ENCODE data around the gene TMEM135. TPM values are rescaled to one million over a fixed set of nuclear protein-coding genes. Genes with fewer than 3 reads are reported as not detected.

Gene TMEM135
- total RNA-seq, 1 donor from 2014 or later = 24.7 TPM

DNA sequence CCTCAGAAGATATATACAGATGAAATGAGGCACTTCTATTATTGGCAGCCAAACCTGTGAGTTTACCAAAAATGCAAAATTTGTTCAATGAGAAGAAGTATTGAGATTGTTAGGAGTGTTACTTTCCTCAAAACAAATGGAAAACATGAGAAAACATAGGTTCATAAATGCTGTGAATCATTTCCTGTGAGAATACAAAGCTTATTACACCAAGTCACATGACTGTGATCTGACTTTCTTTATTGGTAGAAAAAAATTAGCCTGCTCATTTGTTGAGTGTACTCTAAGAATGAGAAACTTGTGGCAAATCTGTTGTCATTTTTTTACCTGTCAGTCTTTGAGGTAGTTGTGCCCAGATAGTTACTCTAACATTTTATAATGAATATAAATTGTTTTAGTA is 215.1 kb downstream of the TMEM135 start:
- no peak overlapping the region for H3K27ac Mint-ChIP-seq (ENCODE audit: unreplicated experiment)
- no peak for DNase-seq (ENCODE audit: extremely low spot score, unreplicated experiment)
- H3K36me3 Mint-ChIP-seq (ENCODE audit: unreplicated experiment) = peaks cover 4% of the 10 kb centered on the region
- no peak overlapping the region for H3K4me3 Mint-ChIP-seq (ENCODE audit: unreplicated experiment)
- H3K9me3 Mint-ChIP-seq (ENCODE audit: unreplicated experiment) = peaks cover 3% of the 10 kb centered on the region
- H3K27me3 Mint-ChIP-seq (ENCODE audit: unreplicated experiment) = no peaks in the 10 kb centered on the region
- peaks cover 8% of the 10 kb centered on the region for H3K4me1 Mint-ChIP-seq (ENCODE audit: unreplicated experiment)
- TF ChIP-seq, protein P1, sequence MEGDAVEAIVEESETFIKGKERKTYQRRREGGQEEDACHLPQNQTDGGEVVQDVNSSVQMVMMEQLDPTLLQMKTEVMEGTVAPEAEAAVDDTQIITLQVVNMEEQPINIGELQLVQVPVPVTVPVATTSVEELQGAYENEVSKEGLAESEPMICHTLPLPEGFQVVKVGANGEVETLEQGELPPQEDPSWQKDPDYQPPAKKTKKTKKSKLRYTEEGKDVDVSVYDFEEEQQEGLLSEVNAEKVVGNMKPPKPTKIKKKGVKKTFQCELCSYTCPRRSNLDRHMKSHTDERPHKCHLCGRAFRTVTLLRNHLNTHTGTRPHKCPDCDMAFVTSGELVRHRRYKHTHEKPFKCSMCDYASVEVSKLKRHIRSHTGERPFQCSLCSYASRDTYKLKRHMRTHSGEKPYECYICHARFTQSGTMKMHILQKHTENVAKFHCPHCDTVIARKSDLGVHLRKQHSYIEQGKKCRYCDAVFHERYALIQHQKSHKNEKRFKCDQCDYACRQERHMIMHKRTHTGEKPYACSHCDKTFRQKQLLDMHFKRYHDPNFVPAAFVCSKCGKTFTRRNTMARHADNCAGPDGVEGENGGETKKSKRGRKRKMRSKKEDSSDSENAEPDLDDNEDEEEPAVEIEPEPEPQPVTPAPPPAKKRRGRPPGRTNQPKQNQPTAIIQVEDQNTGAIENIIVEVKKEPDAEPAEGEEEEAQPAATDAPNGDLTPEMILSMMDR (IDR thresholded peaks at IDR 0.05) = no peak

DNA sequence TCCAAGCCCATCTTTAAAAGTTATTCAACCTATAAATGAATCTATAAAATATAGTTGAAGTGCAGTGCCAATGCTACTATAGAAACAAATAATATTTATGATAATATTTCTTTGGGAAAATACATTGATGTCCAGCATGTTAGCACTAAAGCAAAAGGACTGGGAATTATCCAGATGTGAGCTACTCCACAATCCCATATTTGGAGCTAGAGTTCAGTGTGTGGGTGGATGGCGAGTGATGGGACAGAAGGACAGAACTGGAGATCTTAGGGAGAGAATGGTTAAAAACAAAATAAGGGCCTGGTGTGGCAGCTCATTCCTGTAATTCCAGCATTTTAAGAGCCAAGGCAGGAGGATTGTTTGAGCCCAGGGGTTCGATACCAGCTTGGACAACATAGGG is 216.8 kb downstream of the TMEM135 start:
- peaks cover 8% of the 10 kb centered on the region for H3K4me1 Mint-ChIP-seq (ENCODE audit: unreplicated experiment)
- H3K4me3 Mint-ChIP-seq (ENCODE audit: unreplicated experiment) = no peak overlapping the region
- DNase-seq (ENCODE audit: extremely low spot score, unreplicated experiment) = no peak
- TF ChIP-seq, protein P1 (IDR thresholded peaks at IDR 0.05) = no peak
- H3K9me3 Mint-ChIP-seq (ENCODE audit: unreplicated experiment) = peaks cover 3% of the 10 kb centered on the region
- H3K27me3 Mint-ChIP-seq (ENCODE audit: unreplicated experiment) = no peaks in the 10 kb centered on the region
- H3K36me3 Mint-ChIP-seq (ENCODE audit: unreplicated experiment) = peaks cover 10% of the 10 kb centered on the region
- no peak overlapping the region for H3K27ac Mint-ChIP-seq (ENCODE audit: unreplicated experiment)

DNA sequence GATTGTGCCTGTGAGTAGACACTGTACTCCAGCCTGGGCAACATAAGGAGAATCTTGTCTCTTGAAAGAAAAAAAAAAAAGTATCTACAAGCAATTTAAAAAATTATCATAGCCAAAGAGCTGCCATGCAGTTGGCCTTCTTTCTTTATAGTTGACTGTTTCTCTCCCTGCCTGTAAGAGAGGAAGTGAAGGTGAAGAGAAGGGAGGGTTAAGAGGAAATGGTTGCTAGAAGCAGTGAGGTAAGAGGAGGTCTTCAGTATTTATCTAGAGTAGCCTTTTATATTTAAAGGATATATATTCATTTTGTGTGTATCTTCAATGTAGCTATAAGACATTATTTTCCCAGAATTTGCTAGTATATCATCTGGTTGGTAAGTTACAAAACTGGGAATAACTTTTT is 217.9 kb downstream of the TMEM135 start:
- peaks cover 3% of the 10 kb centered on the region for H3K9me3 Mint-ChIP-seq (ENCODE audit: unreplicated experiment)
- no peak overlapping the region for H3K27ac Mint-ChIP-seq (ENCODE audit: unreplicated experiment)
- DNase-seq (ENCODE audit: extremely low spot score, unreplicated experiment) = no peak
- no peaks in the 10 kb centered on the region for H3K27me3 Mint-ChIP-seq (ENCODE audit: unreplicated experiment)
- H3K4me3 Mint-ChIP-seq (ENCODE audit: unreplicated experiment) = no peak overlapping the region
- TF ChIP-seq, protein P1 (IDR thresholded peaks at IDR 0.05) = no peak
- peaks cover 12% of the 10 kb centered on the region for H3K4me1 Mint-ChIP-seq (ENCODE audit: unreplicated experiment)
- H3K36me3 Mint-ChIP-seq (ENCODE audit: unreplicated experiment) = peaks cover 10% of the 10 kb centered on the region

DNA sequence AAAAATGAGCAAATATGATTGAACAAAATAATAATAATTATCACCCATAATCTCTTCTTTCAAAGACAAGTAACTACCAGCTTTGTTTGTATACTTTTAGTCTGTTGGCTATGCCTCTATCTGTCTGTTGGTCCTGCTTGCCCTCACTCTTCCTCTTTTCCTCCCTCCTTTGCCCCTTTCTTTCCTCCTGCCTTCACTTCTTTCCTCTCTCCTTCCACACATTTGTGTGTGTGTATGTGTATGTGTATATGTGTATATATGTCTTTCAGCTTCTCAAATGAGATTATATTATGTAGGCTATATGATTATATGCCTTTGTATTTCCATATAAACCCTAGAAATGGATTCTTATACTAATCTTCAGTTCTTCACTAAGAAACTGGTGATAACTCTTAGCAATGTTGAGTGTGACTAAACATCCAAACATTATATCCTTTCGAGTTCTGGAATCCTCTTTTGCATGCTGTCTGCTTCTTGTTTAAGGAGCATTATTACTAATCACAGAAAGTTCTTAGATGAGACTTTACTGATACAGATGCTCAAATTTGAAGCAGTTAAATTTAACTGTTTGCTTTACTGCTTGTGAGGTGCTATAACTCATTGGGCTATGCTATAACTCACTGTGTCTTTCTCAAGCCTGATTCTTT is 219.1 kb downstream of the TMEM135 start:
- TF ChIP-seq, protein P1 (IDR thresholded peaks at IDR 0.05) = no peak
- H3K27ac Mint-ChIP-seq (ENCODE audit: unreplicated experiment) = no peak overlapping the region

DNA sequence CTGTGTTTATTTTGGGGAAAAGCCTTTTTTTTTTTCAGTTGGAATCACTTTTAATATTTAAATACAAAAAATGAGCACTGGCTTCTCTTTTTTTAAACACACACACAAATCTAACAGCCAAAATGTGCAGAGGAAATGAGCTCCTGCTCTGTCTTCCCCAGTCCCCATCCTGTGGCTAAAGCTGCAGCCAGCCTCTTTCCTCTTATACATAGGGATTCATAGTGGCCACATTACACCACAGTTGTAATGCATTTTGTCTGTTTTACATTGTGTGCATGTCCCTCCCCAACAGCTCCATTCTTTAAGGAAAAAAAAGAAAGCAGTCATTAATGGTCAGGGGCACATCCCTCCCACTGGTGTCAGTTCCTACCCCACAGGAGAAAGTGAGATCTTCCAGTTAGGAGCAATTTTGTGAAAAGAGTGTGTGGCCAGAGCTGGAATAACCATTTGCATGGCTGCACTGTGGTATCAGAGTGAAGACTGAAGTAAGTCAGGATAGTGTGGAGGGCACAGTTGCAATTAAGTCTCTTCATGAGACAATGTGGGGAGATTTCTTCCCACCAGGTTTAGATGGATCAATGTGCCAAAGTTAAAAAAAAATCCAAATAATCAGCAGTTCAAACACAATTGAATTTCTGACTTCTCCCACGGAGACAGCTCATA is 220.6 kb downstream of the TMEM135 start:
- Mint-ChIP-seq H3K27ac (ENCODE audit: unreplicated experiment) (no peak overlapping the region), H3K36me3 (ENCODE audit: unreplicated experiment) (peaks cover 10% of the 10 kb centered on the region), H3K4me3 (ENCODE audit: unreplicated experiment) (no peak overlapping the region), H3K4me1 (ENCODE audit: unreplicated experiment) (peaks cover 19% of the 10 kb centered on the region), H3K27me3 (ENCODE audit: unreplicated experiment) (no peaks in the 10 kb centered on the region), H3K9me3 (ENCODE audit: unreplicated experiment) (peaks cover 3% of the 10 kb centered on the region)
- TF ChIP-seq, protein P1 (IDR thresholded peaks at IDR 0.05) = no peak
- no peak for DNase-seq (ENCODE audit: extremely low spot score, unreplicated experiment)

More for the DNA sequence above, 219.1 kb downstream of the TMEM135 start:
- H3K9me3 Mint-ChIP-seq (ENCODE audit: unreplicated experiment) = peaks cover 3% of the 10 kb centered on the region
- peaks cover 10% of the 10 kb centered on the region for H3K36me3 Mint-ChIP-seq (ENCODE audit: unreplicated experiment)
- H3K27me3 Mint-ChIP-seq (ENCODE audit: unreplicated experiment) = no peaks in the 10 kb centered on the region
- H3K4me3 Mint-ChIP-seq (ENCODE audit: unreplicated experiment) = no peak overlapping the region
- H3K4me1 Mint-ChIP-seq (ENCODE audit: unreplicated experiment) = peaks cover 18% of the 10 kb centered on the region
- DNase-seq (ENCODE audit: extremely low spot score, unreplicated experiment) = no peak

All from osteocyte (in vitro differentiated cells).